Brain microvascular endothelial cell (primary cell): ENCODE data around the gene CBFA2T3.
"Not testable (repeated sequence)": the region's sequence is repeated elsewhere in the genome, so short reads cannot be mapped to it uniquely, and the experiment has no call there.

Source experiments
- DNase-seq: peaks from one replicate; pipeline ENCODE4 v3.0.0-alpha.2; 2020
- H3K27ac ChIP-seq: fragments of 250-450 bp; sonication (Bioruptor Pico); 2 replicates; pipeline ENCODE4 v1.5.1; 2020; ENCODE audit warnings: mild to moderate bottlenecking, moderate library complexity
- H3K27me3 ChIP-seq: fragments of 250-450 bp; sonication (Bioruptor Pico); replicated peaks from 2 replicates; pipeline ENCODE4 v1.5.1; 2020; ENCODE audit warnings: mild to moderate bottlenecking
- H3K36me3 ChIP-seq: fragments of 250-450 bp; sonication (Bioruptor Pico); replicated peaks from 2 replicates; pipeline ENCODE4 v1.5.1; 2020; ENCODE audit warnings: mild to moderate bottlenecking
- H3K4me3 ChIP-seq: 2 replicates; pipeline ENCODE4 v1.5.1; 2011; ENCODE audit warnings: low read depth, mild to moderate bottlenecking, control low read depth, low read length, moderate library complexity
- CTCF ChIP-seq: IDR thresholded peaks from 2 replicates; pipeline ENCODE4 v1.5.1; 2011; ENCODE audit warnings: low read depth, mild to moderate bottlenecking, moderate library complexity, low read length, control low read depth, inconsistent platforms; ENCODE audit errors: missing control alignments
- in situ Hi-C: cut with HindIII; loops from 2 replicates; pipeline ENCODE4 v1.10.0; 2017; ENCODE audit warnings: low sequenced_read_pairs, low pct_ligation_motif_present

CBFA2T3 gene

GRCh38 chr16:88896238-88897070 lies 80.6 kb downstream of the CBFA2T3 start:
- Histone ChIP-seq H3K27ac (no peak overlapping the region), H3K27me3 (peaks cover 6% of the 10 kb centered on the region), H3K4me3 (no peak overlapping the region), H3K36me3 (no peaks in the 10 kb centered on the region)
- DNase-seq = no peak
- in situ Hi-C loops = no loop called here
- TF ChIP-seq CTCF = no peak

- in situ Hi-C loops = no loop called here
- no peak overlapping the region for H3K4me3 ChIP-seq
- H3K27ac ChIP-seq = no peak overlapping the region
- H3K36me3 ChIP-seq = no peaks in the 10 kb centered on the region
- peaks cover 6% of the 10 kb centered on the region for H3K27me3 ChIP-seq
- no peak for DNase-seq
- no peak for TF ChIP-seq CTCF
Measured at GRCh38 chr16:88895335-88895734, 81.7 kb downstream of the CBFA2T3 start.

GRCh38 chr16:88894681-88895300 lies 82.2 kb downstream of the CBFA2T3 start:
- in situ Hi-C loops = no loop called here
- no peak for DNase-seq
- Histone ChIP-seq H3K27ac (no peak overlapping the region), H3K4me3 (no peak overlapping the region), H3K36me3 (no peaks in the 10 kb centered on the region), H3K27me3 (peaks cover 6% of the 10 kb centered on the region)
- TF ChIP-seq CTCF = no peak

GRCh38 chr16:88894266-88894665 lies 82.7 kb downstream of the CBFA2T3 start:
- DNase-seq, H3K4me3 ChIP-seq, in situ Hi-C loops, H3K27me3 ChIP-seq, H3K27ac ChIP-seq, H3K36me3 ChIP-seq: not testable (repeated sequence)

- H3K4me3 ChIP-seq = no peak overlapping the region
- H3K27ac ChIP-seq = no peak overlapping the region
- no peak for TF ChIP-seq CTCF
- no peaks in the 10 kb centered on the region for H3K36me3 ChIP-seq
- peaks cover 2% of the 10 kb centered on the region for H3K27me3 ChIP-seq
- DNase-seq = no peak
- in situ Hi-C loops = no loop called here
Measured at GRCh38 chr16:88893127-88893968, 83.7 kb downstream of the CBFA2T3 start.

- Histone ChIP-seq H3K36me3 (no peaks in the 10 kb centered on the region), H3K4me3 (no peak overlapping the region), H3K27me3 (no peaks in the 10 kb centered on the region), H3K27ac (no peak overlapping the region)
- DNase-seq = no peak
- in situ Hi-C loops = no loop called here
- TF ChIP-seq CTCF = no peak
Measured at GRCh38 chr16:88892065-88892464, 84.9 kb downstream of the CBFA2T3 start.
